ENCODE data around the gene CHRND.

The CHRND gene

GRCh38 chr2:232489516-232490220, 36.3 kb upstream of the CHRND start:
- no peaks in the 10 kb centered on the region for H3K4me1 ChIP-seq (ENCODE audit: control insufficient read depth, insufficient read depth, low read length, unreplicated experiment)
- peaks cover 42% of the 10 kb centered on the region for H3K27me3 ChIP-seq (ENCODE audit: insufficient read depth, low read length)
- H3K36me3 ChIP-seq (ENCODE audit: insufficient read depth, low read length), result no peaks in the 10 kb centered on the region
- H3K27ac ChIP-seq (ENCODE audit: low read depth, low read length), result no peak overlapping the region
- H3K4me3 ChIP-seq (ENCODE audit: low read depth, low read length), result no peak overlapping the region
- H3K79me2 ChIP-seq (ENCODE audit: control insufficient read depth, insufficient read depth, low read length, unreplicated experiment), result no peaks in the 10 kb centered on the region
- no peak overlapping the region for H2AFZ ChIP-seq (ENCODE audit: low read length, unreplicated experiment)

- no peak overlapping the region for H2AFZ ChIP-seq (ENCODE audit: low read length, unreplicated experiment)
- no peaks in the 10 kb centered on the region for H3K36me3 ChIP-seq (ENCODE audit: insufficient read depth, low read length)
- H3K27ac ChIP-seq (ENCODE audit: low read depth, low read length), result no peak overlapping the region
- H3K27me3 ChIP-seq (ENCODE audit: insufficient read depth, low read length), result peaks cover 34% of the 10 kb centered on the region
- no peaks in the 10 kb centered on the region for H3K79me2 ChIP-seq (ENCODE audit: control insufficient read depth, insufficient read depth, low read length, unreplicated experiment)
- no peak overlapping the region for H3K4me3 ChIP-seq (ENCODE audit: low read depth, low read length)
- no peaks in the 10 kb centered on the region for H3K4me1 ChIP-seq (ENCODE audit: control insufficient read depth, insufficient read depth, low read length, unreplicated experiment)
Observed at GRCh38 chr2:232490221-232491138, 35.5 kb upstream of the CHRND start.

- no peak overlapping the region for H2AFZ ChIP-seq (ENCODE audit: low read length, unreplicated experiment)
- H3K27ac ChIP-seq (ENCODE audit: low read depth, low read length), result no peak overlapping the region
- H3K4me1 ChIP-seq (ENCODE audit: control insufficient read depth, insufficient read depth, low read length, unreplicated experiment), result no peaks in the 10 kb centered on the region
- H3K79me2 ChIP-seq (ENCODE audit: control insufficient read depth, insufficient read depth, low read length, unreplicated experiment), result no peaks in the 10 kb centered on the region
- no peak overlapping the region for H3K4me3 ChIP-seq (ENCODE audit: low read depth, low read length)
- H3K36me3 ChIP-seq (ENCODE audit: insufficient read depth, low read length), result no peaks in the 10 kb centered on the region
- H3K27me3 ChIP-seq (ENCODE audit: insufficient read depth, low read length), result peaks cover 26% of the 10 kb centered on the region
Observed at GRCh38 chr2:232491139-232491780, 34.7 kb upstream of the CHRND start.

DNA sequence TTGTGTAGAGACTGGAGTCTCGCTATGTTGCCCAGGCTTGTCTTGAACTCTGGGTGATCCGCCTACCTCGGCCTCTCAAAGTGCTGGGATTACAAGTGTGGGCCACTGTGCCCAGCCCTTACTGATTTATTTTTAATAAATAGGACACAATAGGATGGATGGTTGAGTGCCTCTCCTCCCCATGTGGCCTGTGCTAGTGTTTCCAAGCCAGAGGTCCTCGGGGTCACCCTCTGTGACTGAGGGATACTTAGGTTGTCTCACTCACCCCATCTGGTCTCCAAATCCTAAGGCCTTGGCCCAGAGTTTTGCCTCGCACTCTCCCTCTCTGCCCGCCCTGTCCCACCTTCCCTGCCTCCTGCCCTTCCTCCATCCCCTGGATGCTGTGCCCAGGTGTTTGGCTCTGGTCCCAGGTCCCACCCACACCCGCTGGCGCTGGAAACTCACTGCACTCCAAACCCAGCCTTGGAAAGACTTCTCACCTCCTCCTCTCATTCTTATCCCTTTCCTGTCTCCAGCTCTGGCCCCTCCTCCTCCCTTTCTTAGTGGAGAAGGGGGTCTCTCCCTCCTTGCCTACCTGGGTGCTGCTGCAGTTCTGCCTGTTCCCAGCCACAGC, 33.6 kb upstream of the CHRND start:
- H3K36me3 ChIP-seq (ENCODE audit: insufficient read depth, low read length), result no peaks in the 10 kb centered on the region
- no peaks in the 10 kb centered on the region for H3K4me1 ChIP-seq (ENCODE audit: control insufficient read depth, insufficient read depth, low read length, unreplicated experiment)
- no peaks in the 10 kb centered on the region for H3K79me2 ChIP-seq (ENCODE audit: control insufficient read depth, insufficient read depth, low read length, unreplicated experiment)
- H2AFZ ChIP-seq (ENCODE audit: low read length, unreplicated experiment), result no peak overlapping the region
- no peak overlapping the region for H3K4me3 ChIP-seq (ENCODE audit: low read depth, low read length)
- H3K27ac ChIP-seq (ENCODE audit: low read depth, low read length), result no peak overlapping the region
- H3K27me3 ChIP-seq (ENCODE audit: insufficient read depth, low read length), result peaks cover 16% of the 10 kb centered on the region

DNA sequence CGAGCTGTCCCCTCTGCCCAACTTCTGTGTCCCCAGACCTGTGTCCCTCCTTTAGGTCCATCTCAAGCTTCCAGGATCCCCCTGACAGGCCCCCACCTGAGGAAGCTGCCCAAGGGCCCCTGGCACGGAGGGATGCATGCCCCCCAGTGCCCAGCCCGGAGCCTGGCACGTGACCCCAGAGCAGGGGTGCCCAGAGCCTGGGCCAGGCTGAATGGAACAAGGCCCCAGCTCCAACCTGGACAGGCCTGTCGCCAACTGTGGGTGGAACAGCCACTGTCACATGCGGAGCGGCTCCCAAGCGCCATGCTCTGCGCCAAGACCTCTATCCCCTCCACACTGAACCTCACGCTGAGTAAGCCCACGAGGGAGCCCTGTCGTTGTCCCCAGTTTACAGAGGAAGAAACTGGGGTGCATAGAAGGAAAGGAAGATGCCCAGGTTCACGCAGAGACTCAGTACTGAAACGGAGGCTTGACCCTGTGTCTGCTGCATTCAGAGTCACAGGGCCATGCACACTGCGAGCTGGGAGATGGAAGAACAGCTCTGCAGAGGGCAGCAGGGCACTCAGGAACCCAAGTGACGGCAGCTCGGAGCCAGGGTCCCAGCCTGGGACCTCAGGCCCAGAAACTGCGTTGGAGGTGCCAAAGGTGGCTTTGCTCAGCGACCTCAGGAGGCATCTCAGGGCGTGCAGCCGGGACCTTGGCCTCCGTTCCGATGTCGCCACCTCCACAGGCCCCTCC, 32.8 kb upstream of the CHRND start:
- peaks cover 15% of the 10 kb centered on the region for H3K27me3 ChIP-seq (ENCODE audit: insufficient read depth, low read length)
- H3K27ac ChIP-seq (ENCODE audit: low read depth, low read length), result no peak overlapping the region
- no peaks in the 10 kb centered on the region for H3K36me3 ChIP-seq (ENCODE audit: insufficient read depth, low read length)
- no peak overlapping the region for H3K4me3 ChIP-seq (ENCODE audit: low read depth, low read length)
- no peaks in the 10 kb centered on the region for H3K4me1 ChIP-seq (ENCODE audit: control insufficient read depth, insufficient read depth, low read length, unreplicated experiment)
- H2AFZ ChIP-seq (ENCODE audit: low read length, unreplicated experiment), result no peak overlapping the region
- H3K79me2 ChIP-seq (ENCODE audit: control insufficient read depth, insufficient read depth, low read length, unreplicated experiment), result no peaks in the 10 kb centered on the region

- Histone ChIP-seq H2AFZ (ENCODE audit: low read length, unreplicated experiment) (no peak overlapping the region), H3K27me3 (ENCODE audit: insufficient read depth, low read length) (peaks cover 15% of the 10 kb centered on the region; the same call in 1 of the 2 replicates), H3K4me1 (ENCODE audit: control insufficient read depth, insufficient read depth, low read length, unreplicated experiment) (no peaks in the 10 kb centered on the region), H3K79me2 (ENCODE audit: control insufficient read depth, insufficient read depth, low read length, unreplicated experiment) (no peaks in the 10 kb centered on the region), H3K36me3 (ENCODE audit: insufficient read depth, low read length) (no peaks in the 10 kb centered on the region), H3K27ac (ENCODE audit: low read depth, low read length) (no peak overlapping the region), H3K4me3 (ENCODE audit: low read depth, low read length) (no peak overlapping the region)
Observed at GRCh38 chr2:232493701-232494474, 32.1 kb upstream of the CHRND start.

GRCh38 chr2:232494542-232494941, 31.4 kb upstream of the CHRND start:
- Histone ChIP-seq H3K27ac (ENCODE audit: low read depth, low read length) (no peak overlapping the region), H2AFZ (ENCODE audit: low read length, unreplicated experiment) (no peak overlapping the region), H3K27me3 (ENCODE audit: insufficient read depth, low read length) (peaks cover 14% of the 10 kb centered on the region; the same call in 1 of the 2 replicates), H3K79me2 (ENCODE audit: control insufficient read depth, insufficient read depth, low read length, unreplicated experiment) (no peaks in the 10 kb centered on the region), H3K4me3 (ENCODE audit: low read depth, low read length) (no peak overlapping the region), H3K36me3 (ENCODE audit: insufficient read depth, low read length) (no peaks in the 10 kb centered on the region), H3K4me1 (ENCODE audit: control insufficient read depth, insufficient read depth, low read length, unreplicated experiment) (no peaks in the 10 kb centered on the region)

DNA sequence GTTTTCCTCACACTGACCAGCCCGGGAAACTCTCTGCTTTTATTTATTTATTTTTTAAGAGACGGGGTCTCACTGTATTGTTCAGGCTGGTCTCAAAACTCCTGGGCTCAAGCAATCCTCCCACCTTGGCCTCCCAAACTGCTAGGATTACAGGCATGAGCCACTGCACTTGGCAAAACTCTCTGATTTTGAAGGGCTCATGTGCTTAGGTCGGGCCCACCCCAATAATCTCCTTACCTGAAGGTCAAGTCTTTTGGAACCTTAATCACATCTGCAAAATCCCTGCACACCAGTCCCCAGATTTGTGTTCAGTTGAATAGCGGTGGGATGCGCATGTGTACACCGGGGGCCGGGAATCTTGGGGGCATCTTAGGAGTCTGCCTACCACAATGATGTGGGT, 30.7 kb upstream of the CHRND start:
- no peak overlapping the region for H3K4me3 ChIP-seq (ENCODE audit: low read depth, low read length)
- H3K27ac ChIP-seq (ENCODE audit: low read depth, low read length), result no peak overlapping the region
- H2AFZ ChIP-seq (ENCODE audit: low read length, unreplicated experiment), result no peak overlapping the region

DNA sequence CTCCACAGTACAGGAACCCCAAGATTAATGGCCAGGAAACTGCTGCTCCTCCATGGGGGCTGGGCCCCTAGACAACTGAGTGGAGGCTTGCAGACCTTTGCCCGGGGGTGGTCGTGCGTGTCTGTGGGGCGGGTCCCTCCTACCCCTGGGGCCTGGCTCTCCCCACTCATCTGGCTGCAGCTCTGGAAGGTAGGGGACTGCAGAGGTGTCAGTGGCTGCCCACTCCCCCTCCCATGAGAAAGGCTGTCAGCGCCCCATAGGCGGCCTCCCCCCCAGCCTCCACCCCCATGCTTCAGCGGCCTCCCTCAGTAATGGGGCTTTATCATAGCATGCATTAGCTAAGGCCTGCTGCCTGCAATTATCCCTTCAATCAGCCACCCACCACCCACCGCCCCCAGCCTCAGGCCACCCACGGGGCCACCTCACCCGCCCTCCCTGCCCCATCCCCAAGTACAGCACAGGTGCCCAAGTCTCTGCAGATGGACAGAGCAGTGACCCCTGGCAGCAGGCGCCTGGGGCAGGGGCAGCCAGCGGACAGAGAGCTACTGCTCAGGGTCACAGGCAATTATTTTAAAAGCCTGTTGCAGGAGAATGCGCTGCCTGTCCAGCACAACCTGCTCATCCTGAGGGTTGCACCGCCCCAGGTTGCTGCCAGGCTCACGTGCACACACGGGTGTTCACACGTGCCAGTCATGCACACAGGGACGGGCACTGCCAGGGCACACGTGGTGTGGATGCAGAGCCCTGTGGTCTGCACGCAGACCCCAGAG, 29.3 kb upstream of the CHRND start:
- Histone ChIP-seq H3K36me3 (ENCODE audit: insufficient read depth, low read length) (no peaks in the 10 kb centered on the region), H3K27me3 (ENCODE audit: insufficient read depth, low read length) (peaks cover 22% of the 10 kb centered on the region), H3K27ac (ENCODE audit: low read depth, low read length) (no peak overlapping the region), H3K4me1 (ENCODE audit: control insufficient read depth, insufficient read depth, low read length, unreplicated experiment) (no peaks in the 10 kb centered on the region), H3K4me3 (ENCODE audit: low read depth, low read length) (no peak overlapping the region), H2AFZ (ENCODE audit: low read length, unreplicated experiment) (no peak overlapping the region), H3K79me2 (ENCODE audit: control insufficient read depth, insufficient read depth, low read length, unreplicated experiment) (no peaks in the 10 kb centered on the region)

More for the DNA sequence above, 30.7 kb upstream of the CHRND start:
- Histone ChIP-seq H3K79me2 (ENCODE audit: control insufficient read depth, insufficient read depth, low read length, unreplicated experiment) (no peaks in the 10 kb centered on the region), H3K4me1 (ENCODE audit: control insufficient read depth, insufficient read depth, low read length, unreplicated experiment) (no peaks in the 10 kb centered on the region), H3K36me3 (ENCODE audit: insufficient read depth, low read length) (no peaks in the 10 kb centered on the region), H3K27me3 (ENCODE audit: insufficient read depth, low read length) (peaks cover 14% of the 10 kb centered on the region; the same call in 1 of the 2 replicates)
